H1 (cell line): Measurements from ENCODE around the gene WDFY4.

ENCODE experiments used
- EZH2 ChIP-seq: fragments of 200-600 bp; sonication (generic); IDR thresholded peaks from 2 replicates; pipeline ENCODE4 v1.7.1; 2012; ENCODE audit warnings: low read depth, mild to moderate bottlenecking, moderate library complexity, low read length, inconsistent platforms; ENCODE audit not compliant: severe bottlenecking
- POLR2A ChIP-seq, 2 experiments: IDR thresholded peaks; 1 replicate in 1 of 2; 2 replicates in 1 of 2; pipeline ENCODE4 v1.6.1; 2011; ENCODE audit warnings: low read depth in 2 of 2, low read length in 2 of 2, mild to moderate bottlenecking in 2 of 2; ENCODE audit errors: control extremely low read depth in 1 of 2
- RAD21 ChIP-seq, 2 experiments: IDR thresholded peaks in 1 of 2; conservative IDR thresholded peaks in 1 of 2; 2 replicates each; pipeline ENCODE4 v1.6.1; 2011; ENCODE audit warnings: low read depth in 2 of 2, low read length in 2 of 2, improper control_type of control experiment in 1 of 2, inconsistent platforms in 1 of 2, mild to moderate bottlenecking in 1 of 2, moderate library complexity in 1 of 2
- RBBP5 ChIP-seq: IDR thresholded peaks from 2 replicates; pipeline ENCODE4 v1.7.1; 2012; ENCODE audit warnings: low read depth, mild to moderate bottlenecking, inconsistent platforms, low read length, moderate library complexity, borderline replicate concordance

DNA sequence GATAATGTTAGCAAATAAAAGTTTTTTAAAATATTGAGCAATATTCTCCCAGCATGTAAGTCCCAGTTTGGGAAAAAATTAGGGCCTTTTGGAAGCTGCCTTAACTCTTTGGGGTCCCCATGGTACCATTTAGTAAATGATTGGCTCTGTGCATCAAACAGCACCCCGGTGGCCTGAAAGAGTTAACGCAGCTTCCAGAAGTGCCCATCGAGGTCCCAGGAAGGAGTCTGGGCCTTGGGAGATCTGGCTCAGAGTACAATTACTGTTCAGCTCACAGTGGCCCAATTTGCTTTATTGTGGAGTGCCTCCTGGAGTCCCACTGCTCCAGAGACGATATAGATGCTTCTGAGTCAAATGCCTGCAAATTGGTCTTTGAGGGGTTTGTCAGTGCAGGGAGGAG is 31.7 kb downstream of the WDFY4 start:
- TF ChIP-seq POLR2A (IDR thresholded peaks at IDR 0.05; ENCODE audit: control extremely low read depth in 1 of 2, low read depth in 2 of 2, low read length in 2 of 2) (no peak), RAD21 (IDR thresholded peaks at IDR 0.05 in 1 of 2, conservative IDR thresholded peaks at IDR 0.05 in 1 of 2; ENCODE audit: low read depth in 2 of 2, low read length in 2 of 2) (peak in 1 of 2 experiments; percentile 7; a peak in 1 of 4 replicates), EZH2 (no peak), RBBP5 (no peak)
